Heart right ventricle (tissue), 16 donors: ENCODE results near the gene WFS1. TPM values are rescaled to one million over a fixed set of nuclear protein-coding genes. Genes with fewer than 3 reads are reported as not detected.

Experiments
- ATAC-seq, 8 donors: fragments of 200-7000 bp; cut with Tn5 transposase; one replicate each; pipeline ENCODE4 v1.9.1; 2020; ENCODE audit warnings: mild to moderate bottlenecking in 8 of 8, moderate library complexity in 8 of 8, moderate number of reproducible peaks in 1 of 8
- DNase-seq, 2 donors: peaks; one replicate each; pipeline ENCODE4 v3.0.0-alpha.2; 2020
- H3K27ac ChIP-seq, 10 donors: fragments of 200-600 bp; sonication (generic) in 2 of 10; one replicate each; pipeline versions ENCODE4 v1.5.0 to v1.8.0; 2020 to 2022; ENCODE audit warnings: mild to moderate bottlenecking in 3 of 10
- H3K27me3 ChIP-seq, 7 donors: fragments of 200-600 bp; one replicate each; pipeline ENCODE4 v1.8.0; 2021 to 2022; ENCODE audit warnings: mild to moderate bottlenecking in 2 of 7
- H3K36me3 ChIP-seq, 9 donors: fragments of 200-600 bp; sonication (generic) in 1 of 9; one replicate each; pipeline versions ENCODE4 v1.5.0 to v1.8.0; 2020 to 2022; ENCODE audit warnings: mild to moderate bottlenecking in 2 of 9
- H3K4me1 ChIP-seq, 9 donors: fragments of 200-600 bp; sonication (generic) in 1 of 9; one replicate each; pipeline versions ENCODE4 v1.5.0 to v1.8.0; 2020 to 2022; ENCODE audit warnings: mild to moderate bottlenecking in 4 of 9
- H3K4me3 ChIP-seq, 10 donors: fragments of 200-600 bp; sonication (generic) in 2 of 10; one replicate each; pipeline versions ENCODE4 v1.5.0 to v1.8.0; 2020 to 2022; ENCODE audit warnings: mild to moderate bottlenecking in 7 of 10, moderate library complexity in 2 of 10
- H3K9me3 ChIP-seq, 11 donors: fragments of 200-600 bp in 10 of 11; sonication (generic) in 2 of 11; one replicate each; pipeline versions ENCODE4 v1.5.0 to v1.8.0; 2013 to 2022; ENCODE audit warnings: mild to moderate bottlenecking in 2 of 11, control low read depth in 1 of 11, moderate library complexity in 1 of 11
- WGBS, 2 donors: extraction: QIAGEN DNeasy Blood & Tissue Kit; methylation state at CpG; one replicate each; pipeline ENCODE4 v1.1.7; 2013; ENCODE audit warnings: inconsistent platforms in 1 of 2; 5-methylcytosine and 5-hydroxymethylcytosine counted together
- intact Hi-C, 10 donors: fragments of 100-400 bp; cut with DNase I; formaldehyde crosslinking; loops; one replicate each; pipeline versions ENCODE4 v1.11.1 to v1.14.2; 2022
- polyA plus RNA-seq, 2 donors: library from polyadenylated mRNA; stranded (reverse); fragments of 200-250 nt; gene quantifications; one replicate each; pipeline ENCODE4 v1.2.3, GENCODE V29; 2013
- total RNA-seq, 10 donors: library from RNA; stranded (reverse); fragmentation: NEBNext Ultra II Directional in 3 of 10; extraction: Animal tissue kit (Norgen Biotek cat#: 25700) in 3 of 10; gene quantifications; one replicate each; pipeline versions ENCODE4 v1.2.1 to v1.2.4, GENCODE V29; 2021 to 2023
- TF ChIP-seq, protein P1 (sequence below), 9 donors: fragments of 200-600 bp; sonication (generic) in 2 of 9; IDR thresholded peaks; one replicate each; pipeline versions ENCODE4 v1.5.0 to v1.8.0; 2021 to 2022; ENCODE audit warnings: antibody characterized with exemption in 9 of 9, mild to moderate bottlenecking in 5 of 9, moderate library complexity in 1 of 9
- donor health status: Arrhythmogenic right ventricular cardiomyopathy.
- donor health status: ischemic (EF 13 %, LVEDD 7.1; RV severe dilation, severe dysfunction).
- donor health status: healthy with polysubstance abuse.
- donor health status: DM: no; HTN: yes; CAD: no.
- donor health status: DM: no; HTN: no; CAD: no.
- donor health status: ischemic (EF 25% LVEDD 6.9; RV normal size, moderate dysfunction).
- donor health status: ischemic (EF 25% LVEDD 5.7; RV mildly dilated, moderate dysfunction).
- donor health status: healthy.
- donor health status: DM: yes; HTN: yes; CAD: no.
- donor health status: Ischemic cardiomyopathy.
- donor health status: ischemic (EF 35%, LVEDD 5.7; RV mildly dilated, moderate dysfunction).
- donor health status: nonischemic (EF 11% LVEDD 7.7; RV severe dilation, severe dysfunction).
- donor health status: DM: yes; HTN: yes; CAD: no.
- donor health status: PGD.
- donor health status: ischemic (EF 29% LVEDD 5.4; RV normal size, mild dysfunction).
- donor health status: nonischemic (EF 23%, LVEDD 6.1; RV moderate dilation, normal function).

Gene WFS1
- total and polyA plus RNA-seq, 12 donors, result 35.0 to 119 (median 69.4) TPM

DNA sequence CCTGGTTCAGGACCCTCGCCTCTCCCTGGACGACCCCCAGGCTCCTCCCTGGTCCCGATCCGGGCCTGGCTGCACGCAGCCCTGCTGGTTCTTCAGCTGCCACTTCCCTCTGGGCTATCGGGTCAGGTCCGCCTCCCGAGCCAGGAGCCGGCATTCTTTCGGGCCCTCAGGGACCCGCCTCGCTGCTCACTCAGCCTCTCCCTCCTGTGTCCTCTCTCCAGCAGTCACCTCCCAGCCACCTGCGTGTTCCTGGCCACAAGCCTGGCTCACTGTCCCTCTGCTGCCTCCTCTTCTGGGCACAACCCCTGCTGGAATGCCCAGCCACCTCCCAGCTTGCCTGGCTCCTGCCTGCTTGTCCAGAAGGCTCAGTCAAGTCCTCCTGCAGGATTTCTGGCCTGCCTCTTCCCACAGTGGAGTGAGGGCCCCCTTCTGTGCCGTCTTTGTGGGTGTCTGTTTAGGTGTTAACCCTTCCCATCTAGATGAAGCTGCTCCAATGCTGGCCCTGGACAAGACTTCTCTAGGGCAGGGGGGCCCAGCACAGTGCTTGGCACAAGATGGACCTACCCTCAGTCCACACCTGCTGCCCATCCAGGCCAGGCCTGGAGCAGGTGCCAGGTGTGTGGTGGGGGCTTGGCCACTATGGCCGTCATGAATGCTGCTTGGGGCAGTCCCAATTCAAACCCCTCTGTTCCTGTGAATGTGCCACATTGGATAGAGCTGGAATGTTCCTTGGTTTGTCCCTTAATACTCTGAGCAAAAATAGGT lies 2.2 kb downstream of the WFS1 start:
- intact Hi-C loops, result no loop called here
- no peaks in the 10 kb centered on the region for H3K36me3 ChIP-seq
- H3K9me3 ChIP-seq, result no peaks in the 10 kb centered on the region
- peak overlapping the region; percentile 13 to 92 (median 84) for H3K27ac ChIP-seq
- peak in 7 of 8 donors; percentile 0 to 53 (median 12) for ATAC-seq
- H3K4me1 ChIP-seq, result peaks cover 42 to 73% (median 60%) of the 10 kb centered on the region in 9 donors
- DNase-seq, result peak; percentile 51 to 62
- 19 to 38% methylated on average over 15 of the region's 15 CpGs for WGBS, 2 donors
- peak overlapping the region in 6 of 10 donors; percentile 4 to 100 (median 96) for H3K4me3 ChIP-seq
- peaks cover 0 to 26% (median 0%) of the 10 kb centered on the region in 7 donors for H3K27me3 ChIP-seq
- TF ChIP-seq, protein P1, sequence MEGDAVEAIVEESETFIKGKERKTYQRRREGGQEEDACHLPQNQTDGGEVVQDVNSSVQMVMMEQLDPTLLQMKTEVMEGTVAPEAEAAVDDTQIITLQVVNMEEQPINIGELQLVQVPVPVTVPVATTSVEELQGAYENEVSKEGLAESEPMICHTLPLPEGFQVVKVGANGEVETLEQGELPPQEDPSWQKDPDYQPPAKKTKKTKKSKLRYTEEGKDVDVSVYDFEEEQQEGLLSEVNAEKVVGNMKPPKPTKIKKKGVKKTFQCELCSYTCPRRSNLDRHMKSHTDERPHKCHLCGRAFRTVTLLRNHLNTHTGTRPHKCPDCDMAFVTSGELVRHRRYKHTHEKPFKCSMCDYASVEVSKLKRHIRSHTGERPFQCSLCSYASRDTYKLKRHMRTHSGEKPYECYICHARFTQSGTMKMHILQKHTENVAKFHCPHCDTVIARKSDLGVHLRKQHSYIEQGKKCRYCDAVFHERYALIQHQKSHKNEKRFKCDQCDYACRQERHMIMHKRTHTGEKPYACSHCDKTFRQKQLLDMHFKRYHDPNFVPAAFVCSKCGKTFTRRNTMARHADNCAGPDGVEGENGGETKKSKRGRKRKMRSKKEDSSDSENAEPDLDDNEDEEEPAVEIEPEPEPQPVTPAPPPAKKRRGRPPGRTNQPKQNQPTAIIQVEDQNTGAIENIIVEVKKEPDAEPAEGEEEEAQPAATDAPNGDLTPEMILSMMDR (IDR thresholded peaks at IDR 0.05), result no peak

DNA sequence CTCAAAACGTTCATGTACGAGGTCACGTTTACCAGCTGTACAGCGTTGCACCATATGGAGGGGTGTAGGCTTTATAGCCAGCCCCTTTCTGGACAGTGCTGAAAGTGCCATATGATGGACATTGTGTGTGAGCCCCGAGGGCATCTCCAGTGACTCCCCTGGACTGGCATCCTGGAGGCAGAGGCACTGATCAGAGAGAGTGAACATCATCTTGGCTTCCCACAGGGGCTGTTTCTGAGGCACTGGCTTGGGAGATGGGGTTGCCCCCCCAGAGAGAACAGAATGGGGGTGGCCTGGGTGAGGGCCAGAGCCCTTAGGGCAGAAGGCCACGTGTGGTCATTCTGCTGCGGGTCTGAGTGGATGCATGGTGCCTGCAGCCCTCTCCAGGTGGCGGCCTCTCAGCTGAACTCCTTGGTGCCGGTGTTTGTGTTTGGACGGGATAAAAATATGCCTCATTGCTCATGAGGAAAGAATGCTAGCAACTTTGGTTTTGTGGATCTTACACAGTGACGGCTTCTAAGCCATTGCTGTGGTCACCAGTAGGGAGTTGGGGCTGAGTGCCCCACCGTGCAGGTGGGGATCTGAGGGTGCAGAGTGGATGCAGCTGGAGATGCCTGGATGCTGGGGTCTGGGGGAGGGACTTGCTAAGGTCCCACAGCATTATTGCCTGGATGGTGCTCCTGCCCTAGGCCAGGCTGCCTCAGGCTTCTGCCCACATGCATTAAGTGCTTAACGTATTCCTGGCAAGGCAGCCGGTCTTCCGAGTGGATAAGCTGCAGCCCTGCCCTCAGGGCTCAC lies 3.4 kb downstream of the WFS1 start:
- DNase-seq (peak in 1 of 2 donors; percentile 31), ATAC-seq (peak in 3 of 8 donors; percentile 2 to 5 (median 5))
- H3K36me3 ChIP-seq, result peaks cover 0 to 7% (median 0%) of the 10 kb centered on the region in 9 donors
- H3K4me3 ChIP-seq, result peak overlapping the region in 1 of 10 donors; percentile 2
- intact Hi-C loops, result no loop called here
- WGBS, 2 donors, result 30 to 41% methylated on average over 15 of the region's 15 CpGs
- H3K4me1 ChIP-seq, result peaks cover 54 to 84% (median 71%) of the 10 kb centered on the region in 9 donors
- no peaks in the 10 kb centered on the region for H3K9me3 ChIP-seq
- H3K27me3 ChIP-seq, result peaks cover 0 to 26% (median 0%) of the 10 kb centered on the region in 7 donors
- TF ChIP-seq, protein P1 (IDR thresholded peaks at IDR 0.05), result no peak
- H3K27ac ChIP-seq, result peak overlapping the region in 7 of 10 donors; percentile 13 to 92 (median 85)

DNA sequence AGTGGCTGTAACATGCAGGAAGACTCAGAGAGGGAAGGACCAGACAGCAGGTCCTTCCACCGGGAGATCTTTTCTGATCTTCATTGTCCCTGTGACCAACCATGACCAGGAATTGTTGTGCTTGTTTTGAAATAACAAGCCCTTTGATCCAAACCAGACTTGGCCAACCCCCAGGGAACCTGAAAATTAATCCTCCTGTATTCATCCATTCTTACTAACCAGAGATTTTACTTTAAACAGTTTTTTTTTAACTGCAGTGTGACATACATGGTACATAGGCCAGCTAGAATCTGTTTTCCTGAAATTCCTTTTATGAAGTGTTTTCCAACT lies 4.0 kb downstream of the WFS1 start:
- H3K27me3 ChIP-seq, result peaks cover 0 to 22% (median 0%) of the 10 kb centered on the region in 7 donors
- H3K27ac ChIP-seq, result peak overlapping the region in 6 of 10 donors; percentile 36 to 91 (median 84)
- H3K4me1 ChIP-seq, result peaks cover 59 to 90% (median 76%) of the 10 kb centered on the region in 9 donors
- TF ChIP-seq, protein P1 (IDR thresholded peaks at IDR 0.05), result no peak
- H3K4me3 ChIP-seq, result peak overlapping the region in 1 of 10 donors; percentile 2
- intact Hi-C loops, result no loop called here
- 38 to 45% methylated on average over 1 of the region's 1 CpG for WGBS, 2 donors
- ATAC-seq (no peak), DNase-seq (no peak)
- no peaks in the 10 kb centered on the region for H3K9me3 ChIP-seq
- H3K36me3 ChIP-seq, result peaks cover 0 to 10% (median 0%) of the 10 kb centered on the region in 9 donors

DNA sequence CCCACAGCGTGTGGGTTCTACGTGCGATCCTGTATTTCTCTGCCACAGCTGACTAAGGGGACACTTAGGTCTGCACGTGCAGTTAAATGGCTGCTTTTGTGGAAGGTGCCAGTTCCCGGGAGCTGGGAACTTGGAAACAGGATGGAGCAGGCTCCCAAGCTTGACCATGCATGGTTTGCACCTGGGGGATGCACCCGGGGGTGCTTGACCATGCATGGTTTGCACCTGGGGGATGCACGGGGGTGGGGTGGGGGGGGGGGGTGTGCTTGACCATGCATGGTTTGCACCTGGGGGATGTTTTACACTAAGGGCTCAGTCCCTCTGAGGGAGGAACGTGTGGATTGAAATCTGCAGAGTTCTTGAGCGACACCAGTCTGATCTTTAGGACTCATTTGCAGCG lies 5.7 kb downstream of the WFS1 start:
- H3K27me3 ChIP-seq, result peaks cover 0 to 9% (median 0%) of the 10 kb centered on the region in 7 donors
- no peak for ATAC-seq
- no peak overlapping the region for H3K4me3 ChIP-seq
- intact Hi-C loops, result no loop called here
- peaks cover 59 to 100% (median 86%) of the 10 kb centered on the region in 9 donors for H3K4me1 ChIP-seq
- no peak for DNase-seq
- H3K27ac ChIP-seq, result peak overlapping the region in 3 of 10 donors; percentile 69 to 86 (median 85)
- whole genome bisulfite sequencing, 2 donors, result 86 to 87% methylated on average over 10 of the region's 10 CpGs
- peaks cover 0 to 22% (median 0%) of the 10 kb centered on the region in 9 donors for H3K36me3 ChIP-seq
- H3K9me3 ChIP-seq, result no peaks in the 10 kb centered on the region
- TF ChIP-seq, protein P1 (IDR thresholded peaks at IDR 0.05), result no peak
